Keratinocyte (primary cell): ENCODE data around the gene PTRH2.

Experiments
- EZH2 ChIP-seq: IDR thresholded peaks from one replicate; pipeline ENCODE4 v1.6.1; 2012; ENCODE audit warnings: inconsistent platforms, mild to moderate bottlenecking, low read length, moderate library complexity
- TF ChIP-seq, protein P1 (sequence below), 3 experiments: IDR thresholded peaks in 1 of 3; conservative IDR thresholded peaks in 1 of 3; optimal IDR thresholded peaks in 1 of 3; 2 replicates in 2 of 3; 3 replicates in 1 of 3; pipeline versions ENCODE3 to v1.5.1; 2011; ENCODE audit warnings: low read length in 3 of 3, mild to moderate bottlenecking in 3 of 3, moderate library complexity in 2 of 3, control low read depth in 1 of 3, inconsistent platforms in 1 of 3; ENCODE audit not compliant: insufficient read depth in 2 of 3; ENCODE audit errors: extremely low read depth in 1 of 3

DNA sequence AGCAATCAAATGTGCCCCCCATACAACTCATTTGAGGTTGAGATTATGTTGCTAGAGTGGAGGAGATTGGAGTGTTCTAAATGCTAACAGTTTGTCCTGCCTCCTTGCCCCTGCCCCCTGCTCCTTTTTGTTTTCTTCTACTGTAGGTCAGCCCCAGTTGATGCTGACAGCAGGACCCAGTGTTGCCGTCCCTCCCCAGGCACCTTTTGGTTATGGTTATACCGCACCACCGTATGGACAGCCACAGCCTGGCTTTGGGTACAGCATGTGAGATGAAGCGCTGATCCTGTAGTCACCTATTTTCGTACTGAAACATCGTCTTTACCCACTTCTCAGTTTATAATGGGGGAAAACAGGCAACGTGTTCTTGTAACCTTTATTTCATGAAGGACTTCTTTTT lies 13.6 kb downstream of the PTRH2 start:
- TF ChIP-seq, protein P1, sequence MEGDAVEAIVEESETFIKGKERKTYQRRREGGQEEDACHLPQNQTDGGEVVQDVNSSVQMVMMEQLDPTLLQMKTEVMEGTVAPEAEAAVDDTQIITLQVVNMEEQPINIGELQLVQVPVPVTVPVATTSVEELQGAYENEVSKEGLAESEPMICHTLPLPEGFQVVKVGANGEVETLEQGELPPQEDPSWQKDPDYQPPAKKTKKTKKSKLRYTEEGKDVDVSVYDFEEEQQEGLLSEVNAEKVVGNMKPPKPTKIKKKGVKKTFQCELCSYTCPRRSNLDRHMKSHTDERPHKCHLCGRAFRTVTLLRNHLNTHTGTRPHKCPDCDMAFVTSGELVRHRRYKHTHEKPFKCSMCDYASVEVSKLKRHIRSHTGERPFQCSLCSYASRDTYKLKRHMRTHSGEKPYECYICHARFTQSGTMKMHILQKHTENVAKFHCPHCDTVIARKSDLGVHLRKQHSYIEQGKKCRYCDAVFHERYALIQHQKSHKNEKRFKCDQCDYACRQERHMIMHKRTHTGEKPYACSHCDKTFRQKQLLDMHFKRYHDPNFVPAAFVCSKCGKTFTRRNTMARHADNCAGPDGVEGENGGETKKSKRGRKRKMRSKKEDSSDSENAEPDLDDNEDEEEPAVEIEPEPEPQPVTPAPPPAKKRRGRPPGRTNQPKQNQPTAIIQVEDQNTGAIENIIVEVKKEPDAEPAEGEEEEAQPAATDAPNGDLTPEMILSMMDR (optimal IDR thresholded peaks at IDR 0.05 in 1 of 3, IDR thresholded peaks at IDR 0.05 in 1 of 3, conservative IDR thresholded peaks at IDR 0.05 in 1 of 3; ENCODE audit: extremely low read depth in 1 of 3, insufficient read depth in 2 of 3, low read length in 3 of 3): no peak
- TF ChIP-seq EZH2: no peak
